Stimulated activated naive CD8-positive, alpha-beta T cell treated with anti-CD3 and anti-CD28 coated beads, Interleukin-15, Interleukin-2, amounts not matched to agents 100 U/mL and 50 U/mL, for 24 hours (primary cell): ENCODE data around the gene NAALAD2.

Source experiments
- ATAC-seq: fragments of 150-1000 bp; cut with Tn5 transposase; one replicate; pipeline ENCODE4 v1.10.0; 2021
- DNase-seq: peaks from one replicate; pipeline ENCODE4 v3.0.0; 2021

The NAALAD2 gene

GRCh38 chr11:90241414-90241813, 107.0 kb downstream of the NAALAD2 start:
- no peak for DNase-seq
- no peak for ATAC-seq
